Thoracic aorta (tissue), 2 donors: Measurements from ENCODE around the gene PCDHGC4. TPM values are rescaled to one million over a fixed set of nuclear protein-coding genes. Genes with fewer than 3 reads are reported as not detected.
A peak's percentile ranks its signal among the peaks of the same experiment; 100 is the strongest.

Source experiments
- ATAC-seq: fragments of 150-250 bp; one replicate; pipeline ENCODE4 v1.8.0; 2017; ENCODE audit warnings: low read depth; ENCODE audit not compliant: insufficient number of reproducible peaks, low FRiP score
- DNase-seq: peaks from one replicate; pipeline ENCODE4 v3.0.0-alpha.2; 2020; ENCODE audit warnings: low spot score
- H3K27ac ChIP-seq, 2 donors: fragments of 200-600 bp; sonication (generic); 1 replicate in 1 of 2; 2 replicates in 1 of 2; pipeline ENCODE4 v1.5.1; 2016; ENCODE audit warnings: mild to moderate bottlenecking in 2 of 2, moderate library complexity in 2 of 2
- H3K27me3 ChIP-seq: fragments of 200-600 bp; sonication (generic); replicated peaks from 2 replicates; pipeline ENCODE4 v1.6.0; 2016; ENCODE audit warnings: mild to moderate bottlenecking; ENCODE audit not compliant: insufficient read depth
- H3K36me3 ChIP-seq: fragments of 200-600 bp; sonication (generic); one replicate; pipeline ENCODE4 v1.5.1; 2016
- H3K4me1 ChIP-seq, 2 donors: fragments of 200-600 bp; sonication (generic); 1 replicate in 1 of 2; 2 replicates in 1 of 2; pipeline versions ENCODE4 v1.5.1 to v1.6.0; 2016; ENCODE audit warnings: low read depth in 2 of 2, mild to moderate bottlenecking in 1 of 2; ENCODE audit not compliant: control insufficient read depth in 1 of 2
- H3K4me3 ChIP-seq: fragments of 200-600 bp; sonication (generic); 2 replicates; pipeline ENCODE4 v1.5.1; 2016; ENCODE audit warnings: mild to moderate bottlenecking
- H3K9me3 ChIP-seq: fragments of 200-600 bp; sonication (generic); 2 replicates; pipeline ENCODE4 v1.5.1; 2016
- CTCF ChIP-seq: fragments of 200-600 bp; sonication (generic); IDR thresholded peaks from one replicate; pipeline ENCODE4 v1.5.1; 2019; ENCODE audit warnings: antibody characterized with exemption
- total RNA-seq, 2 donors: library from RNA; depleted of rRNA; stranded (reverse); fragments of >200 nt; gene quantifications; one replicate each; pipeline versions ENCODE4 v1.1.0 to v1.2.3, GENCODE V29; 2016

PCDHGC4 gene
- total RNA-seq, 2 donors from 2014 or later = 6.4 to 7.9 TPM

GRCh38 chr5:141490771-141491170 is 5.9 kb downstream of the PCDHGC4 start:
- Histone ChIP-seq H3K36me3 (peaks cover 3% of the 10 kb centered on the region), H3K4me1 (peaks cover 16 to 53% of the 10 kb centered on the region in 2 donors), H3K27me3 (no peaks in the 10 kb centered on the region), H3K27ac (no peak overlapping the region), H3K4me3 (no peak overlapping the region), H3K9me3 (no peaks in the 10 kb centered on the region)
- ATAC-seq = no peak
- no peak for TF ChIP-seq CTCF
- DNase-seq = no peak

- H3K4me3 ChIP-seq = peak overlapping the region; percentile 49
Measured at GRCh38 chr5:141491323-141492167, 6.7 kb downstream of the PCDHGC4 start.

GRCh38 chr5:141492168-141492885 is 7.5 kb downstream of the PCDHGC4 start:
- Histone ChIP-seq H3K27ac (no peak overlapping the region), H3K4me1 (peaks cover 16 to 51% of the 10 kb centered on the region in 2 donors), H3K9me3 (no peaks in the 10 kb centered on the region), H3K27me3 (no peaks in the 10 kb centered on the region), H3K36me3 (peaks cover 4% of the 10 kb centered on the region), H3K4me3 (peak overlapping the region; percentile 49)
- ATAC-seq (no peak), DNase-seq (no peak)
- no peak for TF ChIP-seq CTCF

More at GRCh38 chr5:141491323-141492167, 6.7 kb downstream of the PCDHGC4 start:
- Histone ChIP-seq H3K27ac (no peak overlapping the region), H3K9me3 (no peaks in the 10 kb centered on the region), H3K36me3 (peaks cover 4% of the 10 kb centered on the region), H3K4me1 (peaks cover 16 to 51% of the 10 kb centered on the region in 2 donors), H3K27me3 (no peaks in the 10 kb centered on the region)
- ATAC-seq (no peak), DNase-seq (no peak)
- TF ChIP-seq CTCF = no peak

GRCh38 chr5:141493500-141494422 is 8.9 kb downstream of the PCDHGC4 start:
- Histone ChIP-seq H3K36me3 (peaks cover 4% of the 10 kb centered on the region), H3K4me3 (peak overlapping the region; percentile 10), H3K9me3 (no peaks in the 10 kb centered on the region), H3K27ac (no peak overlapping the region), H3K27me3 (no peaks in the 10 kb centered on the region), H3K4me1 (peaks cover 16 to 43% of the 10 kb centered on the region in 2 donors)
- DNase-seq (no peak), ATAC-seq (no peak)
- no peak for TF ChIP-seq CTCF
